Neural cell (in vitro differentiated cells): ENCODE results near the gene PRKAG2. TPM values are rescaled to one million over a fixed set of nuclear protein-coding genes. Genes with fewer than 3 reads are reported as not detected.

Source experiments
- H2AFZ ChIP-seq: fragments of 200-600, 300-800 bp; sonication (generic), shearing (Covaris generic); 2 replicates; pipeline ENCODE4 v1.6.0; 2014; ENCODE audit warnings: low read depth, mild to moderate bottlenecking, antibody characterized with exemption, low read length, moderate library complexity
- H3F3A ChIP-seq: fragments of 200-600 bp; shearing (Covaris generic); 2 replicates; pipeline ENCODE4 v1.6.1; 2016; ENCODE audit warnings: mild to moderate bottlenecking, moderate library complexity, mixed read lengths, antibody characterized with exemption, low read length; ENCODE audit not compliant: insufficient read depth, poor library complexity, severe bottlenecking
- H3K27ac ChIP-seq: fragments of 200-600, 300-800 bp; sonication (generic), shearing (Covaris generic); 2 replicates; pipeline ENCODE4 v1.5.1; 2014; ENCODE audit warnings: mild to moderate bottlenecking, low read length, moderate library complexity
- H3K27me3 ChIP-seq: fragments of 300-800, 200-600 bp; sonication (generic), shearing (Covaris generic); 2 replicates; pipeline ENCODE4 v1.6.0; 2014; ENCODE audit warnings: mild to moderate bottlenecking, low read depth, low read length, moderate library complexity; ENCODE audit not compliant: insufficient read depth
- H3K36me3 ChIP-seq: fragments of 300-800, 200-600 bp; sonication (generic), shearing (Covaris generic); 2 replicates; pipeline ENCODE4 v1.5.1; 2014; ENCODE audit warnings: mild to moderate bottlenecking, antibody characterized with exemption, low read length, moderate library complexity; ENCODE audit not compliant: insufficient read depth
- H3K4me2 ChIP-seq: fragments of 300-800, 200-600 bp; sonication (generic), shearing (Covaris generic); 2 replicates; pipeline ENCODE4 v1.6.0; 2014; ENCODE audit warnings: mild to moderate bottlenecking, low read length
- H3K4me3 ChIP-seq: fragments of 300-800, 200-600 bp; sonication (generic), shearing (Covaris generic); 2 replicates; pipeline ENCODE4 v1.5.1; 2014; ENCODE audit warnings: mild to moderate bottlenecking, low read length, moderate library complexity
- H3K79me2 ChIP-seq: fragments of 200-600 bp; shearing (Covaris generic); replicated peaks from 2 replicates; pipeline ENCODE4 v1.6.0; 2014; ENCODE audit warnings: mild to moderate bottlenecking, low read length, moderate library complexity; ENCODE audit not compliant: insufficient read depth
- H3K9ac ChIP-seq: fragments of 300-800, 200-600 bp; sonication (generic), shearing (Covaris generic); 2 replicates; pipeline ENCODE4 v1.6.1; 2016; ENCODE audit warnings: mild to moderate bottlenecking, low read length, mixed read lengths
- H3K9me2 ChIP-seq: fragments of 200-600 bp; shearing (Covaris generic); 2 replicates; pipeline ENCODE4 v1.6.1; 2016; ENCODE audit warnings: mild to moderate bottlenecking, low read length, mixed read lengths; ENCODE audit not compliant: insufficient read depth
- H3K9me3 ChIP-seq: fragments of 200-600, 300-800 bp; sonication (generic), shearing (Covaris generic); 2 replicates; pipeline ENCODE4 v1.6.1; 2016; ENCODE audit warnings: mild to moderate bottlenecking, mixed run types, low read length, moderate library complexity, mixed read lengths
- H4K20me1 ChIP-seq: fragments of 200-600 bp; shearing (Covaris generic); 2 replicates; pipeline ENCODE4 v1.6.1; 2016; ENCODE audit warnings: mild to moderate bottlenecking, mixed run types; ENCODE audit not compliant: insufficient read depth
- CTCF ChIP-seq: fragments of 450-650 bp; IDR thresholded peaks from 2 replicates; pipeline ENCODE4 v1.5.1; 2014; ENCODE audit warnings: antibody characterized with exemption, mild to moderate bottlenecking, moderate library complexity; ENCODE audit not compliant: poor library complexity, severe bottlenecking
- EP300 ChIP-seq: fragments of 450-650 bp; conservative IDR thresholded peaks from 2 replicates; pipeline ENCODE4 v1.6.1; 2014; ENCODE audit warnings: antibody characterized with exemption, mild to moderate bottlenecking, moderate library complexity; ENCODE audit not compliant: poor library complexity, severe bottlenecking
- EZH2 ChIP-seq: fragments of 200-600, 300-800 bp; shearing (Covaris generic), sonication (generic); IDR thresholded peaks from 2 replicates; pipeline ENCODE4 v1.6.1; 2014; ENCODE audit warnings: antibody characterized with exemption, low read length, borderline replicate concordance, mild to moderate bottlenecking; ENCODE audit not compliant: insufficient read depth, poor library complexity, severe bottlenecking
- MXI1 ChIP-seq: fragments of 450-650 bp; conservative IDR thresholded peaks from 2 replicates; pipeline ENCODE4 v1.6.1; 2014; ENCODE audit warnings: antibody characterized with exemption, mild to moderate bottlenecking; ENCODE audit not compliant: poor library complexity, severe bottlenecking
- POLR2AphosphoS5 ChIP-seq: IDR thresholded peaks from 2 replicates; pipeline ENCODE4 v1.6.1; 2012
- RAD21 ChIP-seq: fragments of 450-650 bp; conservative IDR thresholded peaks from 2 replicates; pipeline ENCODE4 v1.6.1; 2014; ENCODE audit warnings: antibody characterized with exemption, mild to moderate bottlenecking, moderate library complexity
- REST ChIP-seq: IDR thresholded peaks from 2 replicates; pipeline ENCODE4 v1.6.1; 2012; ENCODE audit warnings: borderline replicate concordance
- SMC3 ChIP-seq: fragments of 450-650 bp; conservative IDR thresholded peaks from 2 replicates; pipeline ENCODE4 v1.6.1; 2014; ENCODE audit warnings: antibody characterized with exemption, mild to moderate bottlenecking, moderate library complexity; ENCODE audit not compliant: poor library complexity
- TAF1 ChIP-seq: IDR thresholded peaks from 2 replicates; pipeline ENCODE4 v1.6.1; 2012; ENCODE audit warnings: low read depth
- polyA plus RNA-seq: library from polyadenylated mRNA; depleted of rRNA; stranded (reverse); fragments of >200 nt; gene quantifications from 2 replicates; pipeline ENCODE4 v1.2.3, GENCODE V29; 2014

The PRKAG2 gene
- polyA plus RNA-seq, 1 donor from 2014 or later, result 22.9 TPM

- TF ChIP-seq RAD21, result no peak
- TF ChIP-seq TAF1, result no peak
- no peak for TF ChIP-seq CTCF
- no peak for TF ChIP-seq EP300
- no peak for TF ChIP-seq EZH2
- TF ChIP-seq POLR2AphosphoS5, result no peak
- TF ChIP-seq MXI1, result no peak
- no peak for TF ChIP-seq REST
- no peak for TF ChIP-seq SMC3
- no peaks in the 10 kb centered on the region for H3F3A ChIP-seq
- no peaks in the 10 kb centered on the region for H3K9me2 ChIP-seq
- H3K27me3 ChIP-seq, result no peaks in the 10 kb centered on the region
- H3K79me2 ChIP-seq, result no peaks in the 10 kb centered on the region
- no peak overlapping the region for H3K9ac ChIP-seq
- no peak overlapping the region for H3K4me2 ChIP-seq
- H3K27ac ChIP-seq, result no peak overlapping the region
- no peak overlapping the region for H2AFZ ChIP-seq
- H4K20me1 ChIP-seq, result no peaks in the 10 kb centered on the region
- H3K9me3 ChIP-seq, result no peaks in the 10 kb centered on the region
- H3K4me3 ChIP-seq, result no peak overlapping the region
- no peaks in the 10 kb centered on the region for H3K36me3 ChIP-seq
These were observed 187.5 kb downstream of the PRKAG2 start for GRCh38 chr7:151689196-151689971.

GRCh38 chr7:151688236-151688780 lies 188.6 kb downstream of the PRKAG2 start:
- H3K27me3 ChIP-seq, result no peaks in the 10 kb centered on the region
- no peak for TF ChIP-seq POLR2AphosphoS5
- TF ChIP-seq REST, result no peak
- no peak for TF ChIP-seq CTCF
- TF ChIP-seq RAD21, result no peak
- no peak for TF ChIP-seq SMC3
- no peak for TF ChIP-seq MXI1
- no peak for TF ChIP-seq EP300
- TF ChIP-seq EZH2, result no peak
- no peak for TF ChIP-seq TAF1
- H3K9me2 ChIP-seq, result no peaks in the 10 kb centered on the region
- H2AFZ ChIP-seq, result no peak overlapping the region
- H3K27ac ChIP-seq, result no peak overlapping the region
- no peaks in the 10 kb centered on the region for H3K79me2 ChIP-seq
- H3K36me3 ChIP-seq, result no peaks in the 10 kb centered on the region
- H3K9ac ChIP-seq, result no peak overlapping the region
- no peaks in the 10 kb centered on the region for H3K9me3 ChIP-seq
- no peak overlapping the region for H3K4me3 ChIP-seq
- no peak overlapping the region for H3K4me2 ChIP-seq
- H4K20me1 ChIP-seq, result no peaks in the 10 kb centered on the region
- H3F3A ChIP-seq, result no peaks in the 10 kb centered on the region
